D721Med (cell line): ENCODE data around the gene GATAD2B.

Source experiments
- DNase-seq: peaks from one replicate; pipeline ENCODE4 v3.0.0; 2011; ENCODE audit warnings: low spot score; ENCODE audit not compliant: insufficient read length
- FAIRE-seq: peaks from 2 replicates; lab custom pipeline; 2011; peaks lifted over from hg19 to GRCh38; lab: Jason Lieb, UNC
- CTCF ChIP-seq: IDR thresholded peaks from 2 replicates; pipeline ENCODE4 v1.5.1; 2012; ENCODE audit warnings: mild to moderate bottlenecking, control low read depth; ENCODE audit not compliant: insufficient read depth; ENCODE audit errors: missing control alignments

Gene GATAD2B

GRCh38 chr1:153780551-153780950, 142.2 kb downstream of the GATAD2B start:
- no peak for FAIRE-seq
- DNase-seq = no peak
- TF ChIP-seq CTCF = no peak

GRCh38 chr1:153779781-153780541, 142.8 kb downstream of the GATAD2B start:
- DNase-seq (no peak), FAIRE-seq (no peak)
- no peak for TF ChIP-seq CTCF

GRCh38 chr1:153778824-153779519, 143.8 kb downstream of the GATAD2B start:
- DNase-seq (no peak), FAIRE-seq (no peak)
- TF ChIP-seq CTCF = no peak

- FAIRE-seq = no peak
- TF ChIP-seq CTCF = no peak
- no peak for DNase-seq
Observed at GRCh38 chr1:153778051-153778823, 144.5 kb downstream of the GATAD2B start.

DNA sequence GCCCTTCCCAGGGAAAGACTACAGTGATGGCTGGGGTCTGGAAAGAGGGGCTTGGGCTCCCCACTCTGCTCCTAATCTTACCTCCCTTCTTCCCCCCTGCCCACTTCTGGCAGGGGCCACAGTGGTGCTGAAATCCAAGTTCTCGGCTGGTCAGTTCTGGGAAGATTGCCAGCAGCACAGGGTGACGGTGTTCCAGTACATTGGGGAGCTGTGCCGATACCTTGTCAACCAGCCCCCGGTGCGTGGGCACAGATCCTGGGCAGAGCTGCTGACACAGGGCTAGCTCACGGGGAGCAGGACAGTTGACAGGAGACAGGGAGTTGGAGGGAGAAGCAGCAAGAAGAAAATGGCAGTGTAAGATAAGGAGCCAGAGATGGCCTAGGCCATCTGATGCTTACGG, 145.1 kb downstream of the GATAD2B start:
- FAIRE-seq (no peak), DNase-seq (no peak)
- TF ChIP-seq CTCF = no peak

- no peak for FAIRE-seq
- TF ChIP-seq CTCF = no peak
- no peak for DNase-seq
Observed at GRCh38 chr1:153776845-153777370, 145.9 kb downstream of the GATAD2B start.
